Duodenal mucosa (tissue), 2 donors: ENCODE data around the gene TPBGL.

ENCODE experiments used
- H3K27ac ChIP-seq: one replicate; pipeline ENCODE4 v1.7.0; 2013; ENCODE audit warnings: low read depth, low read length
- H3K27me3 ChIP-seq, 2 donors: one replicate each; pipeline ENCODE4 v1.7.0; 2013; ENCODE audit warnings: low read length in 2 of 2, control low read depth in 1 of 2; ENCODE audit not compliant: insufficient read depth in 2 of 2, control insufficient read depth in 1 of 2
- H3K36me3 ChIP-seq, 2 donors: one replicate each; pipeline ENCODE4 v1.7.0; 2013; ENCODE audit warnings: low read length in 2 of 2, control low read depth in 1 of 2; ENCODE audit not compliant: insufficient read depth in 2 of 2, control insufficient read depth in 1 of 2
- H3K4me1 ChIP-seq, 2 donors: one replicate each; pipeline ENCODE4 v1.7.0; 2013; ENCODE audit warnings: low read length in 2 of 2, control low read depth in 1 of 2; ENCODE audit not compliant: insufficient read depth in 2 of 2, control insufficient read depth in 1 of 2
- H3K4me3 ChIP-seq, 2 donors: one replicate each; pipeline ENCODE4 v1.7.0; 2013; ENCODE audit warnings: low read length in 2 of 2, low read depth in 1 of 2
- H3K9ac ChIP-seq, 2 donors: one replicate each; pipeline ENCODE4 v1.7.0; 2013; ENCODE audit warnings: low read length in 2 of 2, low read depth in 1 of 2
- H3K9me3 ChIP-seq, 2 donors: one replicate each; pipeline ENCODE4 v1.7.0; 2013; ENCODE audit warnings: low read length in 2 of 2, control low read depth in 1 of 2; ENCODE audit not compliant: control insufficient read depth in 1 of 2

Gene TPBGL

DNA sequence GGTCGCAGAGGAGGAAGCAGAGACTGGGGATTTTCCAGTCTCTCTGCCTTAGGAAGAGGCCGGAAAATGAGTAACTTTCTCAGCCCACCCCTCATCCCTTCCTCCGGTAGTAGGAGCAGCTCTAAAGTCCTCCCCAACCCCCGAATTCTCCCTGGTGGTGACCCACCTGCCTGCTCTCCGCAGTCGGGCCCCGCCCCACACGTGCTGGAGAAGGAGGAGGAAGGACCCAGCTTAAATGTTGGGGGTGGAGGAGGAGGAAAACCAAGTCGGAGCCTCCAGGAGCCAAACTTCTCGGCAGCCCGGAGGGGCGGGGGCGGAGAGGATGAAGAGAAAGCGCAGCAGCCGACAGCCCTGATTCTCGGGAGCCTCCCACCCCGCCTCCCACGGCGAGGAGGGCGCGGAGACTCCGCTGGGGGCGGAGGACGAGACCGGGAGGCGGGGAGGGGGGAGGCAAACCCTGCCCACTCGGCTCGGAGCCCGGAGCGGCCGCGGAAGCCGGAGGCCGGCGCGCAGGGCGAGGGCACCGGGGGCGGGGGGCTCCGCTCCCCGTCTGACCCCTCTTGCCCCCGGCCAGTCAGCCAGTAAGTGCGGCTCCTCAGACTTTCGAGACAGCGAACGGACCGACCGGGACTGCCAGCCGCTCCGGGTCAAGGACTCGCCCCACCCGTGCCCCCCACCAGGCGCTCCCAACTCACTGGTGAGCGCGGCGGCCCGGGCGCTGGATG is at the start of gene TPBGL:
Gene TPBGL (plus strand): TSS at position 464 of the 725 bp plus-strand sequence. CDS start 276 bp downstream, outside the sequence.
- Histone ChIP-seq H3K9me3 (no peaks in the 10 kb centered on the region), H3K4me3 (peak within 1 kb of the TSS; percentile 40 to 55), H3K4me1 (peaks cover 5 to 7% of the 10 kb centered on the region in 2 donors), H3K36me3 (no peaks in the 10 kb centered on the region), H3K27me3 (peaks cover 29 to 49% of the 10 kb centered on the region in 2 donors), H3K27ac (no peak within 1 kb of the TSS), H3K9ac (no peak within 1 kb of the TSS)

- no peak overlapping the region for H3K27ac ChIP-seq
- no peaks in the 10 kb centered on the region for H3K9me3 ChIP-seq
- no peaks in the 10 kb centered on the region for H3K27me3 ChIP-seq
- H3K4me1 ChIP-seq: peaks cover 3 to 4% of the 10 kb centered on the region in 2 donors
- H3K36me3 ChIP-seq: peaks cover 22 to 85% of the 10 kb centered on the region in 2 donors
- H3K4me3 ChIP-seq: no peak overlapping the region
- H3K9ac ChIP-seq: no peak overlapping the region
These were observed 49.2 kb upstream of the TPBGL start for GRCh38 chr11:75191330-75191717.

DNA sequence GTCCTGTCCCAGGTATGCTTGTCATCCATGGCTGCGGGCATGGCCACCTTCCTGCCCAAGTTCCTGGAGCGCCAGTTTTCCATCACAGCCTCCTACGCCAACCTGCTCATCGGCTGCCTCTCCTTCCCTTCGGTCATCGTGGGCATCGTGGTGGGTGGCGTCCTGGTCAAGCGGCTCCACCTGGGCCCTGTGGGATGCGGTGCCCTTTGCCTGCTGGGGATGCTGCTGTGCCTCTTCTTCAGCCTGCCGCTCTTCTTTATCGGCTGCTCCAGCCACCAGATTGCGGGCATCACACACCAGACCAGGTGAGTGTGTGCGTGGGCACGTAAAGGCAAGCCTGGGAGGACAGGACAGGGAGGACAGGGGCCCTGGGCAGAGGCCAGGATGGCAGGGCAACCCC is 47.3 kb upstream of the TPBGL start:
- no peak overlapping the region for H3K27ac ChIP-seq
- no peak overlapping the region for H3K9ac ChIP-seq
- peaks cover 3 to 4% of the 10 kb centered on the region in 2 donors for H3K4me1 ChIP-seq

GRCh38 chr11:75193711-75194110 is 46.9 kb upstream of the TPBGL start:
- H3K36me3 ChIP-seq: peaks cover 18 to 83% of the 10 kb centered on the region in 2 donors
- peaks cover 3 to 4% of the 10 kb centered on the region in 2 donors for H3K4me1 ChIP-seq
- no peak overlapping the region for H3K27ac ChIP-seq

More for the DNA sequence above, 47.3 kb upstream of the TPBGL start:
- peaks cover 14 to 83% of the 10 kb centered on the region in 2 donors for H3K36me3 ChIP-seq
- H3K27me3 ChIP-seq: no peaks in the 10 kb centered on the region
- H3K4me3 ChIP-seq: no peak overlapping the region
- no peaks in the 10 kb centered on the region for H3K9me3 ChIP-seq

GRCh38 chr11:75194147-75194546 is 46.4 kb upstream of the TPBGL start:
- Histone ChIP-seq H3K9me3 (no peaks in the 10 kb centered on the region), H3K4me1 (peaks cover 3 to 4% of the 10 kb centered on the region in 2 donors), H3K36me3 (peaks cover 20 to 84% of the 10 kb centered on the region in 2 donors), H3K27me3 (no peaks in the 10 kb centered on the region), H3K27ac (no peak overlapping the region), H3K4me3 (no peak overlapping the region), H3K9ac (no peak overlapping the region)

More at GRCh38 chr11:75193711-75194110, 46.9 kb upstream of the TPBGL start:
- Histone ChIP-seq H3K4me3 (no peak overlapping the region), H3K27me3 (no peaks in the 10 kb centered on the region), H3K9ac (no peak overlapping the region), H3K9me3 (no peaks in the 10 kb centered on the region)

DNA sequence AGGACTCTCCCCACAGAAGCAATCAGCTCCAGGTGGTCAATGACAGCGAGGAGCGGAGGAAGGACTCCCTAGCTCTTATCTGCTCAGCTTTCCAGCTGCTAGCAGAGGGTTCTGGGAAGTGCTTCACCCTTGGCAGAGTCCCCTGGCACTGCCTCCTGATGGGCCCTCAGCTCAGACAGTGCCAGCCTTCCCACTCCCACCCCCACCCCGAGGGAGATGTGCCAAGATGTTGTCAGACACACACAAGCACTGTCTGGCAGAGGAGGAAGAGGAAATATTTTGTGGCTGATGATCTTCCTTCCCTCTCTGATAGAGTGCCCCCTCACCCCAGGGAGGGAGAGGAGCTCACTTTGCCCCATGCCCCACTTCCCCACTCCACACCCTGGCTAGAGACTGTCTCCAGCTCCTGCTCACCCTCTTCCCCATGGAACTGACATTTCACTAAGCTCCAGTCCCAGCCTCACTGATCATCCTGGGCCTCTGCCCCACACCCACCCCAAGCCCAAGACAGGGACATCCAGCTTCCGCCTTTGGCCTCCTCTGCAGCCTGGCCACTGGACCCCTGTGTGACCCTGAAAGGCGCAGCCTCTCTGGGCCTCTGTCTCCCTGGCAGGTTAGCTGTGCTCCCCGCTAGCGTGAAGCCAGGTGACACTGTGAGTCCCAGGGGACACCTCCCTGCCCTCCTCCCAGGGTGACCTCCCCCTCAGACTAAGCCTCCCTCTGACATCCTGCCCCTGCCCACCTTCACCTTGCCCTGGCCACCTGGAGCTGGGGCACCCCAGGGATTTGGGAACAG is 45.2 kb upstream of the TPBGL start:
- Histone ChIP-seq H3K4me1 (peaks cover 3 to 4% of the 10 kb centered on the region in 2 donors), H3K9ac (no peak overlapping the region), H3K27me3 (no peaks in the 10 kb centered on the region), H3K27ac (no peak overlapping the region), H3K9me3 (no peaks in the 10 kb centered on the region), H3K36me3 (peaks cover 26 to 84% of the 10 kb centered on the region in 2 donors), H3K4me3 (no peak overlapping the region)

DNA sequence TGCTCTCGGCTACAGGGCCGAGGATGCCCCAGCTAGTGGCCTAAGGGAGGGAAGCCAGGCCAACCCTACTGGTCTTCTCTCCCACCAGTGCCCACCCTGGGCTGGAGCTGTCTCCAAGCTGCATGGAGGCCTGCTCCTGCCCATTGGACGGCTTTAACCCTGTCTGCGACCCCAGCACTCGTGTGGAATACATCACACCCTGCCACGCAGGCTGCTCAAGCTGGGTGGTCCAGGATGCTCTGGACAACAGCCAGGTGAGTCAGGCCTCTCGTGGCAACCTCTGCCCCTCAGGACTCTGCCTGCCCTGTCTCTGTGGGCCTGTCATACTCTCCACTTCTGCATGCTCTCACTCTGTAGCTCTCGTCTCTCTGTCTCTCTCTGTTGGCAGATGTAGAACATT is 44.1 kb upstream of the TPBGL start:
- Histone ChIP-seq H3K9me3 (no peaks in the 10 kb centered on the region), H3K36me3 (peaks cover 22 to 82% of the 10 kb centered on the region in 2 donors), H3K4me3 (no peak overlapping the region), H3K27me3 (no peaks in the 10 kb centered on the region), H3K4me1 (peaks cover 3 to 4% of the 10 kb centered on the region in 2 donors), H3K9ac (no peak overlapping the region), H3K27ac (no peak overlapping the region)

DNA sequence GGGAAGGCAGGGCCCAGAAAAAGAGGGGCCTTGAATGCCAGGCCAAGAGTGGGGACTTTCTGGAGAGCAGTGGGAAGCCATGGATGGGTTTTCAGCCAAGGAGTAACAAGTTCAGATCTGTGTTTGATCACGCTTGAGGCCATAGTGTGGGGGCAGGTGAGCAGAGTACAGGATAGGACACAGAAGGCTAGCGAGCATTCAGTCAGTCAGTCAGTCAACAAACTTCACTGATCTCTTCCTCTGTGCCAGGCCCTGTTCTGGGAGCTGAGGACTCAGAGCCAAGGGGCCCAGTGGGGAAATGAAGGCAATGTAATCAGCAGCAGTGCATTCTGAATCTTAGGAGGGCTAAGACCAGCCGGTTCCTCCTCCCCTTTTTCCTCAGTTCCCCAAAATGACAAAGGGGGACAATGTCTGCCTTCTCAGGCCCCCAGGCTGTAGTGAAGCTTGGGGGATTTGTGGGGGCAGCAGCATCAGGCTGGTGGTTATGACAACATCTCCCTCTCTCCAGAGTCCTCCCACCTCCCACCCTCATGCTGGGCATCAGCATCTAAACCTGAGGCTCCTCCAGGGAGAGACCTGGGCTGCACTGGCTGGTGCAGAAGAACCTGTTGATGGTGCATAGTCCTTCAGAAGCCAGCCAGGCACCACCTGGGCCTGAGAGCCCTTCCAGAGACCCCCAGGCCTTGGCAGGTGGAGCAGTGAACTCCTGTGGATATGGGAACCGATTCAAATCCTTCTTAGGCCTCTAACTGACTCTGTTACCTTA is 42.9 kb upstream of the TPBGL start:
- peaks cover 0 to 4% of the 10 kb centered on the region in 2 donors for H3K4me1 ChIP-seq
- peaks cover 25 to 76% of the 10 kb centered on the region in 2 donors for H3K36me3 ChIP-seq
- H3K9ac ChIP-seq: no peak overlapping the region
- no peaks in the 10 kb centered on the region for H3K9me3 ChIP-seq
- H3K27ac ChIP-seq: no peak overlapping the region
- H3K27me3 ChIP-seq: no peaks in the 10 kb centered on the region
- no peak overlapping the region for H3K4me3 ChIP-seq

- peaks cover 30 to 78% of the 10 kb centered on the region in 2 donors for H3K36me3 ChIP-seq
- H3K27me3 ChIP-seq: no peaks in the 10 kb centered on the region
- H3K9ac ChIP-seq: no peak overlapping the region
- H3K27ac ChIP-seq: no peak overlapping the region
- peaks cover 0 to 2% of the 10 kb centered on the region in 2 donors for H3K4me1 ChIP-seq
- H3K4me3 ChIP-seq: no peak overlapping the region
- no peaks in the 10 kb centered on the region for H3K9me3 ChIP-seq
These were observed 42.1 kb upstream of the TPBGL start for GRCh38 chr11:75198278-75198973.
